HepG2 (cell line): ENCODE measurements around the gene SFRP2.

Experiments
- ELF1 ChIP-seq: sonication (generic); formaldehyde crosslinking; IDR thresholded peaks from 2 replicates; pipeline ENCODE4 v1.4.0; 2020; ENCODE audit warnings: missing genetic modification reagents
- MAFG ChIP-seq: sonication (generic); formaldehyde crosslinking; IDR thresholded peaks from 2 replicates; pipeline ENCODE4 v1.5.1; 2020; ENCODE audit warnings: mild to moderate bottlenecking, missing genetic modification reagents
- TF ChIP-seq, protein P1 (sequence below): IDR thresholded peaks from 2 replicates; pipeline ENCODE4 v1.6.1; 2012; ENCODE audit warnings: inconsistent platforms

DNA sequence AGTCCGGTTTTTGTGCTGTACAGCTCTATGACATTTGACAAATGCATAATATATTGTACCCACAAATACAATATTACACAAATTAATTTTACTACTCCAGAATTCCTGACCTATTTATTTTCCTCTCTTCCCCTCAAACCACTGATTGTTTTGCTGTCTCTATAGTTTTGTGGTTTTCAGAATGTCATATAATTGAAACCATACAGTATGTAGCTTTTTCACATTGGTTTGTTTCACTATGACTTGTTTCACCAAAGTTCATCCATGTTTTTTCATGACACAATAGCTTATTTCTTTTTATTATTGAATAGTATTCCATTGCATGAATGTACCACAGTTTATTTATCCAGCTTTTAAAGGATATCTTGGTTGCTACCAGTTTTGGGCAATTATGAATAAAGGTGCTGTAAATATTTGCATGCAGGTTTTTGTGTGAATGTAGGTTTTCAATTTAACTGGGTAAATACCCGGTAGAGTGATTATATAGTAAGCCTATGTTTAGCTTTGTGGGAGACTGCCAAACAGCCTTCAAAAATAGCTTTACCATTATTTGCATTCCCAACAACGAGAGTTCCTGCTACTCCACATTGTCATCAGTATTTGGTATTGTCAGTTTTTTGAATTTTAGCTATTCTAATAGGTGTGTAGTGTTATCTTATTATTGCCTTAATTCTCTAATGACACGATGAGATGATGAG lies 55.0 kb downstream of the SFRP2 start:
- TF ChIP-seq MAFG (CRISPR knock-in tag), result no peak
- TF ChIP-seq, protein P1, sequence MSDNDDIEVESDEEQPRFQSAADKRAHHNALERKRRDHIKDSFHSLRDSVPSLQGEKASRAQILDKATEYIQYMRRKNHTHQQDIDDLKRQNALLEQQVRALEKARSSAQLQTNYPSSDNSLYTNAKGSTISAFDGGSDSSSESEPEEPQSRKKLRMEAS, result no peak
- TF ChIP-seq ELF1 (CRISPR knock-in tag), result no peak
